Osteocyte (in vitro differentiated cells): ENCODE measurements around the gene RBM28. TPM values are rescaled to one million over a fixed set of nuclear protein-coding genes. Genes with fewer than 3 reads are reported as not detected.

Experiments used
- DNase-seq: peaks from one replicate; pipeline ENCODE4 v3.0.0; 2021; ENCODE audit warnings: mixed read lengths; ENCODE audit not compliant: unreplicated experiment; ENCODE audit errors: extremely low spot score
- H3K27ac Mint-ChIP-seq: one replicate; pipeline ENCODE4 v1.8.0; 2021; ENCODE audit warnings: mild to moderate bottlenecking, mixed read lengths; ENCODE audit not compliant: unreplicated experiment
- H3K27me3 Mint-ChIP-seq: one replicate; pipeline ENCODE4 v1.8.0; 2021; ENCODE audit warnings: mixed read lengths; ENCODE audit not compliant: unreplicated experiment
- H3K36me3 Mint-ChIP-seq: one replicate; pipeline ENCODE4 v1.8.0; 2021; ENCODE audit warnings: mixed read lengths; ENCODE audit not compliant: unreplicated experiment
- H3K4me1 Mint-ChIP-seq: one replicate; pipeline ENCODE4 v1.8.0; 2021; ENCODE audit warnings: mixed read lengths; ENCODE audit not compliant: unreplicated experiment
- H3K4me3 Mint-ChIP-seq: one replicate; pipeline ENCODE4 v1.8.0; 2021; ENCODE audit warnings: mild to moderate bottlenecking, moderate library complexity, mixed read lengths; ENCODE audit not compliant: unreplicated experiment
- H3K9me3 Mint-ChIP-seq: one replicate; pipeline ENCODE4 v1.8.0; 2021; ENCODE audit warnings: mixed read lengths; ENCODE audit not compliant: unreplicated experiment
- total RNA-seq: library from RNA; stranded (reverse); gene quantifications from 2 replicates; pipeline ENCODE4 v1.2.1, GENCODE V29; 2021
- TF ChIP-seq, protein P1 (sequence below): fragments of 200-600 bp; sonication (generic); IDR thresholded peaks from 2 replicates; pipeline ENCODE4 v1.5.0; 2021; ENCODE audit warnings: antibody characterized with exemption, mild to moderate bottlenecking, moderate library complexity

RBM28 gene
- total RNA-seq, 1 donor from 2014 or later, result 45.6 TPM

DNA sequence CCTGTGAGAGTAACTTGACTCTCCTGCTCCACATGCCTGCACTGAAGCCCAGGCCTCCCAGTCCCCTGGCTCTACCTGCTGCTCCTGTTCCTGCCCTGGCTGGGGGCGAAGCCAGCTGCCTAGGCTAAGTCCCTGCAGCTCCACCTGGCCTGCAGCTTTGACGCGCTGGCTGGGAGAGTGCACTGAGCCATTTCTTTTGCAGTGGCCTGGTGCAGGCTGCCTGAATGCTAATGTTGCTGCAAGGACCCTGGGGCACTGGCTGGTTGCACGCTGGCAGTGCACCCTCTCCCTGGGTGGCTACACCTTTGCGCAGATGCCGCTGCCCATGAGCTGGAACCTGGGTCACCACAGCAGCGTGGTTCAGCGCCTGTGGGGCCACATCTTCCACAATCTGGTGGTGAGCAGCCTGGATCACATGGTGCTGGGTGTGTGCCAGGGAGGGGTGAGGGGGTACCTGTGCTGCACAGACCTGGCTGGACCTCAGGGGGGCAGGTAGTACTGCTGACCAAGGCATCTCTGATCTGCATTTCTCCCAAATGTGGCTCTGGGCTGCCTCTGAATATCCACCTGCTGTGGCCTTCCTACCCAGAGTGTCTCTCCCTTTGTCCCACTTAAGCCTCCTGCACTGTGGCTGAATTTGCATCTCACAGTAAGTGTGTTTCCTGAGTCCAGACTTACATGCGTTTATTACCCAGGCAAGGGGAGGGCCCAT is 46.1 kb upstream of the RBM28 start:
- Mint-ChIP-seq H3K9me3 (no peaks in the 10 kb centered on the region), H3K4me3 (no peak overlapping the region), H3K4me1 (peaks cover 2% of the 10 kb centered on the region), H3K36me3 (no peaks in the 10 kb centered on the region), H3K27ac (no peak overlapping the region), H3K27me3 (peaks cover 7% of the 10 kb centered on the region)
- TF ChIP-seq, protein P1, sequence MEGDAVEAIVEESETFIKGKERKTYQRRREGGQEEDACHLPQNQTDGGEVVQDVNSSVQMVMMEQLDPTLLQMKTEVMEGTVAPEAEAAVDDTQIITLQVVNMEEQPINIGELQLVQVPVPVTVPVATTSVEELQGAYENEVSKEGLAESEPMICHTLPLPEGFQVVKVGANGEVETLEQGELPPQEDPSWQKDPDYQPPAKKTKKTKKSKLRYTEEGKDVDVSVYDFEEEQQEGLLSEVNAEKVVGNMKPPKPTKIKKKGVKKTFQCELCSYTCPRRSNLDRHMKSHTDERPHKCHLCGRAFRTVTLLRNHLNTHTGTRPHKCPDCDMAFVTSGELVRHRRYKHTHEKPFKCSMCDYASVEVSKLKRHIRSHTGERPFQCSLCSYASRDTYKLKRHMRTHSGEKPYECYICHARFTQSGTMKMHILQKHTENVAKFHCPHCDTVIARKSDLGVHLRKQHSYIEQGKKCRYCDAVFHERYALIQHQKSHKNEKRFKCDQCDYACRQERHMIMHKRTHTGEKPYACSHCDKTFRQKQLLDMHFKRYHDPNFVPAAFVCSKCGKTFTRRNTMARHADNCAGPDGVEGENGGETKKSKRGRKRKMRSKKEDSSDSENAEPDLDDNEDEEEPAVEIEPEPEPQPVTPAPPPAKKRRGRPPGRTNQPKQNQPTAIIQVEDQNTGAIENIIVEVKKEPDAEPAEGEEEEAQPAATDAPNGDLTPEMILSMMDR, result no peak
- no peak for DNase-seq

DNA sequence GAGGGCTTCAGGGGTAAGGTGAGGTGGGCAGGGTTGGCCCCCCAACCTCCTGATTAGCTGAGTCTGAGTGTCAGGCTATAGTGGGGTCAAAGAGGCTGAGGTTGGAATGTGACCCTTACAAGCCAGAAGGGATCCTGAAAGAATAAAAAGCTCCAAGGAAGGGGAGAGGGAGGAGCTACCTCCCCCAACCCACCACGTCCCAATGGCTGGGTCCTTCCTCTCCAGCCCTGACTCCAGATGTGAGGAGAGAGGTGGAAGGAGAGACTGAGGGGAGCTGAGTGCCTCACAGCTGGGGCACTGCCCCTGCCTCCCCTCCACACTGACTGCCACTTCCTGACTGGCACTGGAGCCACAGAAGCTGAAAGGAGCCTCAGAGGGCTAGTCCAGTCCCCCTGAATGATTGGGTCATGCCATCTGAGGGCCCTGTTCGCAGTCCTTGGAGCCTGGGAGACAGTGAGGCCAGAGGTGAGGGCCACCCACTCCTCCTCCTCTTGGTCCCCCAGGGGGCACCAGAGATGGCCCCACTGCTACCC is 45.4 kb upstream of the RBM28 start:
- TF ChIP-seq, protein P1, result no peak
- H3K36me3 Mint-ChIP-seq, result no peaks in the 10 kb centered on the region
- H3K27ac Mint-ChIP-seq, result no peak overlapping the region
- peaks cover 2% of the 10 kb centered on the region for H3K4me1 Mint-ChIP-seq
- peaks cover 7% of the 10 kb centered on the region for H3K27me3 Mint-ChIP-seq
- no peak overlapping the region for H3K4me3 Mint-ChIP-seq
- no peak for DNase-seq
- H3K9me3 Mint-ChIP-seq, result no peaks in the 10 kb centered on the region

GRCh38 chr7:128388145-128388485 is 44.4 kb upstream of the RBM28 start:
- TF ChIP-seq, protein P1, result no peak
- Mint-ChIP-seq H3K36me3 (no peaks in the 10 kb centered on the region), H3K27ac (no peak overlapping the region), H3K9me3 (no peaks in the 10 kb centered on the region), H3K27me3 (peaks cover 7% of the 10 kb centered on the region), H3K4me1 (peaks cover 2% of the 10 kb centered on the region), H3K4me3 (no peak overlapping the region)
- no peak for DNase-seq

DNA sequence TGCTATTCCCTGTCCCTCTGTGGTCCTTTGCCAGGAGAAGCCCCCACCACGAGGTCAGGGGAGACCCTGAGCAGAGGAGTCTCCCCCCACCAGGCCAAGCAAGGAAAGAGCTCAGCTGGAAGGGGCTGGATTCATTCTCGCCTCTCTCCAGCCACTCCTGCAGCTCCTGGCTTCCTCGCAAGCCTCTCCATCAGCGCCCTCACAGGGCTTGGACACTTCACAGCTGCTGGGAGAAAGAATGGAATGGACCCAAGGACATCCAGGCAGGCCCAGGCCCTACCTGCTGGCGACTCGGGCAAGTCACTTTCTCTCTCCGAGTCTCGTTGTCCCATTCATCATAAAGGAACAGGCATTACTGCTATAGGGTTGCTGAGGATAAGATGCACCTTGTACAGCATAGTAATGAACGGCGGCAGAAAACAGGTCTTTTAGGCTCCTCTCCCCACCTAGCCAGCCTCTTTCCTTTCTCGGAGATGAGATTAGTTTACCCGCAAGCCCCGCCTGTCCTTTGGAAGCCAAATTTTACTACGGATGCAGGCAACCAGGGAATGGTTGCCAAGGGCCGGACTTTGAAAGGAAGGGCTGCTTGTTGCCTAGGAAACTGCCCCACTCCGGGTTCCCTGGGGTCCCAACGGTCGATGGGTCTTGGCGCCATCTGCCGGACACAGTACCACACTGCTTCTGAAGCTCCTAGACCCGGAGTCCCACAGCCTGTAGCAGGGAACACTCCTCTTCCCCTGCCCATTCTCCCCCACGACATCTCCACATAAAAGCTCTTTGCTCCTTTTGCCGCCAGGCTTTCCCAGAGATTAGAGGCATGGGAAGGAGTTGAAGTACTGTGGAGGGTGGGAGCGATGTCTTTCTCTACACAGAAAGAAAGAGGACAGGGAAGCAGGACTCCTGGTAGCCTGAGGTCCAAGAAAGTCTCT is 43.8 kb upstream of the RBM28 start:
- Mint-ChIP-seq H3K36me3 (no peaks in the 10 kb centered on the region), H3K4me1 (peaks cover 2% of the 10 kb centered on the region), H3K27me3 (peaks cover 7% of the 10 kb centered on the region), H3K27ac (no peak overlapping the region), H3K4me3 (no peak overlapping the region), H3K9me3 (no peaks in the 10 kb centered on the region)
- TF ChIP-seq, protein P1, result peak; percentile 92
- peak; percentile 93 for DNase-seq
